Ectodermal cell (in vitro differentiated cells): ENCODE data around the gene ADCY2.

Experiments used
- H3K27ac ChIP-seq: 2 replicates; pipeline ENCODE4 v1.7.0; 2013; ENCODE audit warnings: mild to moderate bottlenecking, low read depth, low read length; ENCODE audit not compliant: insufficient read depth, poor library complexity, severe bottlenecking
- H3K27me3 ChIP-seq: 2 replicates; pipeline ENCODE4 v1.7.0; 2013; ENCODE audit warnings: mild to moderate bottlenecking, low read length; ENCODE audit not compliant: insufficient read depth, control insufficient read depth, poor library complexity, severe bottlenecking
- H3K36me3 ChIP-seq: one replicate; pipeline ENCODE4 v1.7.0; 2013; ENCODE audit warnings: low read length; ENCODE audit not compliant: control insufficient read depth, insufficient read depth
- H3K4me1 ChIP-seq: one replicate; pipeline ENCODE4 v1.7.0; 2013; ENCODE audit warnings: low read length; ENCODE audit not compliant: control insufficient read depth, insufficient read depth
- H3K4me3 ChIP-seq: 2 replicates; pipeline ENCODE4 v1.7.0; 2013; ENCODE audit warnings: low read depth, low read length, control low read depth; ENCODE audit not compliant: insufficient read depth
- H3K9me3 ChIP-seq: 2 replicates; pipeline ENCODE4 v1.7.0; 2013; ENCODE audit warnings: mild to moderate bottlenecking, low read length, moderate library complexity; ENCODE audit not compliant: control insufficient read depth
- WGBS, 2 experiments: methylation state at CpG; one replicate each; pipeline ENCODE4 v1.1.7; 2013; ENCODE audit warnings: missing lambda C conversion rate in 2 of 2; 5-methylcytosine and 5-hydroxymethylcytosine counted together

Gene ADCY2

GRCh38 chr5:7494481-7495130, 98.7 kb downstream of the ADCY2 start:
- H3K4me1 ChIP-seq: no peaks in the 10 kb centered on the region
- no peaks in the 10 kb centered on the region for H3K27me3 ChIP-seq
- no peaks in the 10 kb centered on the region for H3K9me3 ChIP-seq
- no peaks in the 10 kb centered on the region for H3K36me3 ChIP-seq
- 87 to 91% methylated on average over 2 of the region's 2 CpGs for WGBS, 2 experiments
- H3K4me3 ChIP-seq: no peak overlapping the region
- no peak overlapping the region for H3K27ac ChIP-seq

GRCh38 chr5:7495131-7495517, 99.2 kb downstream of the ADCY2 start:
- 90 to 92% methylated on average over 5 of the region's 5 CpGs for WGBS, 2 experiments
- Histone ChIP-seq H3K36me3 (no peaks in the 10 kb centered on the region), H3K4me3 (no peak overlapping the region), H3K9me3 (no peaks in the 10 kb centered on the region), H3K27ac (no peak overlapping the region), H3K27me3 (no peaks in the 10 kb centered on the region), H3K4me1 (no peaks in the 10 kb centered on the region)

DNA sequence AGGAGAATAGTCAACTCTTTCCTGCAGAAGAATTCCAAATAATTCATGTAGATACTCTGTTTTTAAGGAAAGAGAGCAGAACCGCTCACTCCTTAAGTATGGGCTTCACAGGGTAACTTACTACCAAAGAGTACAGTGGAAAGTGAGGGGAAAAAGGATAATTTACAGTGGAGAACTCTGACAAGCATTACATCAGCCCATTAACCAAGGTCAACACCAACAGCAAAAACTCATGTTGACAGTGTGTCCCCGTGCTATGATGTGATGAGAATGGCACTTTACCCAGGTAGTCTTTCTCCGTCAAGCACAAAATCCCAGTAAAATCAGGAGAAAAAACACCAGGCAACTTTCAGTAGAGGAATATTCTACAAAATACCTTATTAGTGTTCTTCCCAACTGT, 104.3 kb downstream of the ADCY2 start:
- no peaks in the 10 kb centered on the region for H3K36me3 ChIP-seq
- no peak overlapping the region for H3K27ac ChIP-seq
- H3K4me1 ChIP-seq: no peaks in the 10 kb centered on the region
- no peaks in the 10 kb centered on the region for H3K9me3 ChIP-seq
- H3K4me3 ChIP-seq: no peak overlapping the region
- H3K27me3 ChIP-seq: no peaks in the 10 kb centered on the region
- WGBS, 2 experiments: 93 to 94% methylated on average over 3 of the region's 3 CpGs

DNA sequence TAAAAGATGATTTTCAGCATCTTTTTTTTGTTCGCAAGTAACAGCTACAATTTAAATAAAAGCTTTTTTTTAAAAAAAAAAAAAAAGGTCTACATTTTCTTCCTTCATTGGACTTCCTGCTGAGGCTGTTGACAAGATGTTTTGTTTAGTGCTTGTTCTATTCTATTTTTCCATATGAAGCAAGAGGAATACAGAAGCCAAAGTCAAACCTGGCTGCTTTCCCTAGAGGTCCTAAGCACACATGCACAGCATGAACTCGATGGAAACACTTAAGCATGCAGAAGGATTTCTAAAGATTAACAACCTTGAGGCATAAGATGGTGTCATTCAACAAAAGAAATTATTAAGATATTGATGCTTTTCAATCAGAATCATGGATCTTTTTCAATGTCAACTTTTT, 105.1 kb downstream of the ADCY2 start:
- H3K36me3 ChIP-seq: no peaks in the 10 kb centered on the region
- 40 to 53% methylated on average over 1 of the region's 2 CpGs for WGBS, 2 experiments
- no peaks in the 10 kb centered on the region for H3K4me1 ChIP-seq
- H3K27me3 ChIP-seq: no peaks in the 10 kb centered on the region
- no peak overlapping the region for H3K27ac ChIP-seq
- H3K4me3 ChIP-seq: no peak overlapping the region
- no peaks in the 10 kb centered on the region for H3K9me3 ChIP-seq

- WGBS, 2 experiments: 86 to 91% methylated on average over 9 of the region's 9 CpGs
Observed at GRCh38 chr5:7503564-7503963, 107.6 kb downstream of the ADCY2 start.

DNA sequence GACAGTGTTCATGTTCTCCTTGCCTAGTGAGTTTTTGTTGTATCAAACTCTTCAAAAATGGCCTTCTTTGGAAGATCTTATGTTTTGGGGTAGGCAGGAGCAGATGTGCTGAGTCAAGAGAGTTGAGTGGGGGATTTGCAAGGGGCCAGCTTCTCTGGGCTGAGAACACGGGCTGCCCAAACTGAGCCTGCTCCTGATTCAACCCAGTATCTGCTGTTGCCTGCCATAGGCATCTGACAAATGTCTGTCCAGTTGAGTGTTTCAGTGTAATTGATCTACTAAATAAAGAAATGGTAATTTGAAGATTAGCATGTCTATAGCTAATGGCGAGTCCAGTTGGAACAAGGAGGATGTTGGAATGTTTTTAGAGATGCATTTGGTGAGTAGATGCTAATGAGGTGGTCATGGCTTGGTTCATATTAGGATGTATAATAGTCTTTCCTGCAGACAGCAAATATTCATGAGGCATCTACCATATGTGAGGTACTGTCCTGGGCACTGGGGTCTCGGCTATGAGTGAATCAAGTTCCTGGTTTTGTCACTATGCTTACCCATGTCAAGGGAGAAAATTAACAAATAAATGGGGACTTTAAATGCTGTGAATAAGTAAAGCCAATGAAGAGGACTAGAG, 119.5 kb downstream of the ADCY2 start:
- H3K9me3 ChIP-seq: no peaks in the 10 kb centered on the region
- no peaks in the 10 kb centered on the region for H3K36me3 ChIP-seq
- 71 to 73% methylated on average over 3 of the region's 3 CpGs for WGBS, 2 experiments
- no peak overlapping the region for H3K27ac ChIP-seq
- no peak overlapping the region for H3K4me3 ChIP-seq
- no peaks in the 10 kb centered on the region for H3K27me3 ChIP-seq
- H3K4me1 ChIP-seq: no peaks in the 10 kb centered on the region

More at GRCh38 chr5:7503564-7503963, 107.6 kb downstream of the ADCY2 start:
- no peak overlapping the region for H3K27ac ChIP-seq
- no peak overlapping the region for H3K4me3 ChIP-seq
- H3K36me3 ChIP-seq: no peaks in the 10 kb centered on the region
- H3K27me3 ChIP-seq: no peaks in the 10 kb centered on the region
- H3K9me3 ChIP-seq: no peaks in the 10 kb centered on the region
- H3K4me1 ChIP-seq: no peaks in the 10 kb centered on the region

- H3K27ac ChIP-seq: no peak overlapping the region
- no peaks in the 10 kb centered on the region for H3K4me1 ChIP-seq
- 89 to 100% methylated on average over 1 to 2 of the region's 2 CpGs for WGBS, 2 experiments
- no peak overlapping the region for H3K4me3 ChIP-seq
- no peaks in the 10 kb centered on the region for H3K36me3 ChIP-seq
- no peaks in the 10 kb centered on the region for H3K27me3 ChIP-seq
- H3K9me3 ChIP-seq: no peaks in the 10 kb centered on the region
Observed at GRCh38 chr5:7516253-7516652, 120.3 kb downstream of the ADCY2 start.

- H3K9me3 ChIP-seq: no peaks in the 10 kb centered on the region
- 77 to 94% methylated on average over 2 to 3 of the region's 3 CpGs for WGBS, 2 experiments
- no peak overlapping the region for H3K27ac ChIP-seq
- no peaks in the 10 kb centered on the region for H3K36me3 ChIP-seq
- no peaks in the 10 kb centered on the region for H3K4me1 ChIP-seq
- H3K27me3 ChIP-seq: no peaks in the 10 kb centered on the region
- H3K4me3 ChIP-seq: no peak overlapping the region
Observed at GRCh38 chr5:7517006-7517405, 121.1 kb downstream of the ADCY2 start.

- H3K36me3 ChIP-seq: no peaks in the 10 kb centered on the region
- H3K4me3 ChIP-seq: no peak overlapping the region
- H3K27me3 ChIP-seq: no peaks in the 10 kb centered on the region
- 83% methylated on average over 11 of the region's 11 CpGs for WGBS, 2 experiments
- H3K27ac ChIP-seq: no peak overlapping the region
- H3K9me3 ChIP-seq: no peaks in the 10 kb centered on the region
- no peaks in the 10 kb centered on the region for H3K4me1 ChIP-seq
Observed at GRCh38 chr5:7518947-7519560, 123.1 kb downstream of the ADCY2 start.

DNA sequence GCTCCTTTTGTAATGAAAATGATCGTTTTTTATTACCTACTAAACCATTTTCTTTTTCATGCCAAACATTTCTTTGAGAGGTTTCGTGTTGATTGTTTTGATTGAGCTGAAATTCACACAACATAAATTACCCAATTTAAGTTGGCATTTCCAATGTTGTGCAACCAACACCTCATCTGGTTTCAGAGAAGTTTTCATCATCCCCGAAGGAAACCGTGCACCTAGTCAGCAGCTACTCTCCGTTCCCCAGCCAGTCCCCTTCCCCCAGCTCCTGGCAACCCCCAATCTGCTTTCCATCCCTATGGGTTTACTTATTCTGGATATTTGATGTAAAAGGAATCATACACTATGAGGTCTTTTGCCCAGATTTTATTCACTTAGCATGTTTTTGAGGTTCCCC, 123.6 kb downstream of the ADCY2 start:
- Histone ChIP-seq H3K27me3 (no peaks in the 10 kb centered on the region), H3K4me3 (no peak overlapping the region), H3K9me3 (no peaks in the 10 kb centered on the region), H3K4me1 (no peaks in the 10 kb centered on the region), H3K27ac (no peak overlapping the region), H3K36me3 (no peaks in the 10 kb centered on the region)
- WGBS, 2 experiments: 72 to 95% methylated on average over 4 to 5 of the region's 5 CpGs
